WTC11 (cell line): ENCODE data around the gene PRR7. TPM values are rescaled to one million over a fixed set of nuclear protein-coding genes. Genes with fewer than 3 reads are reported as not detected.
A peak's percentile ranks its signal among the peaks of the same experiment; 100 is the strongest.

ENCODE experiments used
- ATAC-seq: fragments of 200-7000 bp; cut with Tn5 transposase; 2 replicates; pipeline ENCODE4 v1.10.0; 2021; ENCODE audit warnings: mild to moderate bottlenecking, moderate library complexity
- CTCF ChIA-PET: fragments of 300-600 bp; sonication (Branson Sonifier 250); formaldehyde crosslinking; loops from one replicate; lab custom pipeline; 2021; ENCODE audit warnings: antibody characterized with exemption; lab: Charles Lee
- POLR2A ChIA-PET: fragments of 350-600 bp; sonication (Branson Sonifier 250); formaldehyde crosslinking; loops from one replicate; lab custom pipeline; 2021; ENCODE audit warnings: antibody characterized with exemption; lab: Charles Lee
- DNase-seq: peaks from one replicate; pipeline ENCODE4 v3.0.0; 2021; ENCODE audit warnings: low spot score
- H3K27ac Mint-ChIP-seq: 2 replicates; pipeline ENCODE4 v1.8.0; 2021; ENCODE audit warnings: mixed read lengths
- H3K27me3 Mint-ChIP-seq: 2 replicates; pipeline ENCODE4 v1.8.0; 2021; ENCODE audit warnings: low read depth, mild to moderate bottlenecking, moderate library complexity, mixed read lengths
- H3K36me3 Mint-ChIP-seq: 2 replicates; pipeline ENCODE4 v1.8.0; 2021; ENCODE audit warnings: mixed read lengths
- H3K4me1 Mint-ChIP-seq: 2 replicates; pipeline ENCODE4 v1.8.0; 2022; ENCODE audit warnings: mixed read lengths
- H3K4me3 Mint-ChIP-seq: 2 replicates; pipeline ENCODE4 v1.8.0; 2021; ENCODE audit warnings: mild to moderate bottlenecking, moderate library complexity, mixed read lengths
- H3K9me3 Mint-ChIP-seq: 2 replicates; pipeline ENCODE4 v1.8.0; 2021; ENCODE audit warnings: mixed read lengths
- AR ChIP-seq: fragments of 250-450 bp; sonication (Bioruptor Pico); IDR thresholded peaks from 2 replicates; pipeline ENCODE4 v1.9.0; 2021; ENCODE audit warnings: mild to moderate bottlenecking
- ARID4B ChIP-seq: sonication (generic); formaldehyde crosslinking; IDR thresholded peaks from 2 replicates; pipeline ENCODE4 v1.8.0; 2023; ENCODE audit warnings: missing genetic modification reagents, mild to moderate bottlenecking, borderline replicate concordance
- EMX1 ChIP-seq: fragments of 250-450 bp; sonication (Bioruptor Pico); IDR thresholded peaks from 2 replicates; pipeline ENCODE4 v1.8.0; 2021; ENCODE audit warnings: mild to moderate bottlenecking
- ERG ChIP-seq: fragments of 250-450 bp; sonication (Bioruptor Pico); IDR thresholded peaks from 2 replicates; pipeline ENCODE4 v1.8.0; 2021; ENCODE audit warnings: mild to moderate bottlenecking
- FOXK1 ChIP-seq: sonication (generic); formaldehyde crosslinking; IDR thresholded peaks from 2 replicates; pipeline ENCODE4 v1.8.0; 2022; ENCODE audit warnings: mild to moderate bottlenecking, moderate library complexity, missing genetic modification reagents
- FOXP1 ChIP-seq: sonication (generic); formaldehyde crosslinking; IDR thresholded peaks from 2 replicates; pipeline ENCODE4 v1.8.0; 2022; ENCODE audit warnings: missing genetic modification reagents, mild to moderate bottlenecking, moderate library complexity, borderline replicate concordance
- FOXP4 ChIP-seq: sonication (generic); formaldehyde crosslinking; IDR thresholded peaks from 2 replicates; pipeline ENCODE4 v1.8.0; 2022; ENCODE audit warnings: mild to moderate bottlenecking, missing genetic modification reagents
- GABPB1 ChIP-seq: sonication (generic); formaldehyde crosslinking; IDR thresholded peaks from 2 replicates; pipeline ENCODE4 v1.8.1; 2023; ENCODE audit warnings: mild to moderate bottlenecking, missing genetic modification reagents
- GTF2I ChIP-seq: fragments of 250-450 bp; sonication (Bioruptor Pico); conservative IDR thresholded peaks from 2 replicates; pipeline ENCODE4 v1.4.0; 2021; ENCODE audit warnings: mild to moderate bottlenecking
- MYBL2 ChIP-seq: sonication (generic); formaldehyde crosslinking; IDR thresholded peaks from 2 replicates; pipeline ENCODE4 v1.8.1; 2023; ENCODE audit warnings: mild to moderate bottlenecking, moderate library complexity, missing genetic modification reagents
- NFE2L1 ChIP-seq: sonication (generic); formaldehyde crosslinking; IDR thresholded peaks from 2 replicates; pipeline ENCODE4 v1.8.1; 2023; ENCODE audit warnings: missing genetic modification reagents
- NFYB ChIP-seq: sonication (generic); formaldehyde crosslinking; conservative IDR thresholded peaks from 2 replicates; pipeline ENCODE4 v1.8.0; 2022; ENCODE audit warnings: low read depth, missing genetic modification reagents
- RORB ChIP-seq: fragments of 250-450 bp; sonication (Bioruptor Pico); IDR thresholded peaks from 2 replicates; pipeline ENCODE4 v1.9.0; 2021; ENCODE audit warnings: mild to moderate bottlenecking
- SP1 ChIP-seq: sonication (generic); formaldehyde crosslinking; conservative IDR thresholded peaks from 2 replicates; pipeline ENCODE4 v1.8.1; 2022; ENCODE audit warnings: missing genetic modification reagents
- TEAD1 ChIP-seq: sonication (generic); formaldehyde crosslinking; IDR thresholded peaks from 2 replicates; pipeline ENCODE4 v1.8.0; 2022; ENCODE audit warnings: mild to moderate bottlenecking, missing genetic modification reagents
- ZNF423 ChIP-seq: fragments of 250-450 bp; sonication (Bioruptor Pico); IDR thresholded peaks from 2 replicates; pipeline ENCODE4 v2.1.2; 2022; ENCODE audit warnings: mild to moderate bottlenecking, moderate library complexity
- ZNF512 ChIP-seq: sonication (generic); formaldehyde crosslinking; IDR thresholded peaks from 2 replicates; pipeline ENCODE4 v1.8.1; 2022; ENCODE audit warnings: missing genetic modification reagents, borderline replicate concordance
- total RNA-seq: library from RNA; stranded (reverse); gene quantifications from 3 replicates; pipeline ENCODE4 v1.2.3, GENCODE V29; 2021
- TF ChIP-seq, protein P1 (sequence below): fragments of 250-450 bp; sonication (Bioruptor Pico); IDR thresholded peaks from 2 replicates; pipeline ENCODE4 v2.1.2; 2022; ENCODE audit warnings: mild to moderate bottlenecking, moderate library complexity
- TF ChIP-seq, protein P2 (sequence below): sonication (generic); formaldehyde crosslinking; IDR thresholded peaks from 2 replicates; pipeline ENCODE4 v1.8.0; 2022; ENCODE audit warnings: mild to moderate bottlenecking, missing genetic modification reagents
- TF ChIP-seq, protein P3 (sequence below): sonication (generic); formaldehyde crosslinking; IDR thresholded peaks from 2 replicates; pipeline ENCODE4 v1.8.1; 2023; ENCODE audit warnings: mild to moderate bottlenecking, missing genetic modification reagents, moderate library complexity

PRR7 gene
- total RNA-seq, 1 experiment from 2014 or later, result 13.1 TPM

- Mint-ChIP-seq H3K9me3 (no peaks in the 10 kb centered on the region), H3K4me1 (peaks cover 18% of the 10 kb centered on the region), H3K27ac (peak overlapping the region; percentile 98)
- peak; percentile 100 for DNase-seq
- TF ChIP-seq NFYB (peak; percentile 87), FOXP1 (CRISPR knock-in tag) (peak; percentile 74), ERG (0 out of 2 replicates have a peak, but pooled peaks have one; percentile 54), TEAD1 (peak; percentile 62; the same call in 1 of the 2 replicates), EMX1 (CRISPR knock-in tag) (no peak), SP1 (CRISPR knock-in tag) (peak; percentile 74), ARID4B (CRISPR knock-in tag) (peak; percentile 72; the same call in 1 of the 2 replicates), GABPB1 (CRISPR knock-in tag) (0 out of 2 replicates have a peak, but pooled peaks have one; percentile 19), AR (0 out of 2 replicates have a peak, but pooled peaks have one; percentile 36), FOXP4 (CRISPR knock-in tag) (0 out of 2 replicates have a peak, but pooled peaks have one; percentile 13), NFE2L1 (CRISPR knock-in tag) (peak; percentile 51; the same call in 1 of the 2 replicates), ZNF512 (CRISPR knock-in tag) (no peak), ZNF423 (no peak), MYBL2 (CRISPR knock-in tag) (no peak; the same call in 1 of the 2 replicates), GTF2I (peak; percentile 99), RORB (CRISPR knock-in tag) (no peak), FOXK1 (CRISPR knock-in tag) (peak; percentile 75)
- TF ChIP-seq, protein P1, sequence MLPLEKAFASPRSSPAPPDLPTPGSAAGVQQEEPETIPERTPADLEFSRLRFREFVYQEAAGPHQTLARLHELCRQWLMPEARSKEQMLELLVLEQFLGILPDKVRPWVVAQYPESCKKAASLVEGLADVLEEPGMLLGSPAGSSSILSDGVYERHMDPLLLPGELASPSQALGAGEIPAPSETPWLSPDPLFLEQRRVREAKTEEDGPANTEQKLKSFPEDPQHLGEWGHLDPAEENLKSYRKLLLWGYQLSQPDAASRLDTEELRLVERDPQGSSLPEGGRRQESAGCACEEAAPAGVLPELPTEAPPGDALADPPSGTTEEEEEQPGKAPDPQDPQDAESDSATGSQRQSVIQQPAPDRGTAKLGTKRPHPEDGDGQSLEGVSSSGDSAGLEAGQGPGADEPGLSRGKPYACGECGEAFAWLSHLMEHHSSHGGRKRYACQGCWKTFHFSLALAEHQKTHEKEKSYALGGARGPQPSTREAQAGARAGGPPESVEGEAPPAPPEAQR (CRISPR knock-in tag), result peak; percentile 72; the same call in 1 of the 2 replicates
- TF ChIP-seq, protein P2, sequence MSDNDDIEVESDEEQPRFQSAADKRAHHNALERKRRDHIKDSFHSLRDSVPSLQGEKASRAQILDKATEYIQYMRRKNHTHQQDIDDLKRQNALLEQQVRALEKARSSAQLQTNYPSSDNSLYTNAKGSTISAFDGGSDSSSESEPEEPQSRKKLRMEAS (CRISPR knock-in tag), result peak; percentile 55; the same call in 1 of the 2 replicates
- TF ChIP-seq, protein P3, sequence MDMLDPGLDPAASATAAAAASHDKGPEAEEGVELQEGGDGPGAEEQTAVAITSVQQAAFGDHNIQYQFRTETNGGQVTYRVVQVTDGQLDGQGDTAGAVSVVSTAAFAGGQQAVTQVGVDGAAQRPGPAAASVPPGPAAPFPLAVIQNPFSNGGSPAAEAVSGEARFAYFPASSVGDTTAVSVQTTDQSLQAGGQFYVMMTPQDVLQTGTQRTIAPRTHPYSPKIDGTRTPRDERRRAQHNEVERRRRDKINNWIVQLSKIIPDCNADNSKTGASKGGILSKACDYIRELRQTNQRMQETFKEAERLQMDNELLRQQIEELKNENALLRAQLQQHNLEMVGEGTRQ (CRISPR knock-in tag), result no peak
- TF ChIP-seq, all 79 proteins: peak for 14
- ChIA-PET CTCF (interaction anchor here (0.6 to 9.4 kb wide), 28 partner anchors 11 to 754 kb away, joined by 3 to 95 read pairs (median 5); partner anchors contain the start of gene PFN3), POLR2A (interaction anchor here (0.6 to 2.2 kb wide), 17 partner anchors 15 to 114 kb away, joined by 3 to 19 read pairs (median 4); partner anchors contain the start of genes DDX41, MXD3, PDLIM7 and PRR7)
- Mint-ChIP-seq H3K4me3 (peak overlapping the region; percentile 84), H3K27me3 (peaks cover 5% of the 10 kb centered on the region), H3K36me3 (no peaks in the 10 kb centered on the region; the same call in 1 of the 2 replicates)
- ATAC-seq, result peak; percentile 94
Observed at GRCh38 chr5:177425801-177426565, 20.6 kb upstream of the PRR7 start.
